SK-MEL-5 (cell line): Measurements from ENCODE around the gene TSHZ3. TPM values are rescaled to one million over a fixed set of nuclear protein-coding genes. Genes with fewer than 3 reads are reported as not detected.

ENCODE experiments used
- DNase-seq: peaks from one replicate; pipeline ENCODE4 v3.0.0-alpha.2; 2016; ENCODE audit warnings: low read depth, low spot score
- in situ Hi-C: cut with HindIII; loops from 2 replicates; pipeline ENCODE4 v1.10.0; 2016; ENCODE audit warnings: low sequenced_read_pairs, high pct_unique_total_duplicates, low pct_unique_long_range_greater_than_20kb
- polyA plus RNA-seq, 2 experiments: library from polyadenylated mRNA; depleted of rRNA; stranded (reverse); fragments of >200 nt; gene quantifications; 2 replicates each; pipeline ENCODE4 v1.2.3, GENCODE V29; 2015
- total RNA-seq: library from RNA; depleted of rRNA; stranded (reverse); fragments of >200 nt; shearing (Covaris generic); gene quantifications from 2 replicates; pipeline ENCODE4 v1.2.3, GENCODE V29; 2014; rRNA removed

The TSHZ3 gene
- total RNA-seq = 2.5 and 3.8 TPM in 2 replicates
- 5.7 and 8.1 TPM in 2 replicates for polyA plus RNA-seq (2015; cell fraction: cytosol; rRNA removed)
- 8.4 and 8.8 TPM in 2 replicates for polyA plus RNA-seq (2015; cell fraction: nucleus; rRNA removed)

DNA sequence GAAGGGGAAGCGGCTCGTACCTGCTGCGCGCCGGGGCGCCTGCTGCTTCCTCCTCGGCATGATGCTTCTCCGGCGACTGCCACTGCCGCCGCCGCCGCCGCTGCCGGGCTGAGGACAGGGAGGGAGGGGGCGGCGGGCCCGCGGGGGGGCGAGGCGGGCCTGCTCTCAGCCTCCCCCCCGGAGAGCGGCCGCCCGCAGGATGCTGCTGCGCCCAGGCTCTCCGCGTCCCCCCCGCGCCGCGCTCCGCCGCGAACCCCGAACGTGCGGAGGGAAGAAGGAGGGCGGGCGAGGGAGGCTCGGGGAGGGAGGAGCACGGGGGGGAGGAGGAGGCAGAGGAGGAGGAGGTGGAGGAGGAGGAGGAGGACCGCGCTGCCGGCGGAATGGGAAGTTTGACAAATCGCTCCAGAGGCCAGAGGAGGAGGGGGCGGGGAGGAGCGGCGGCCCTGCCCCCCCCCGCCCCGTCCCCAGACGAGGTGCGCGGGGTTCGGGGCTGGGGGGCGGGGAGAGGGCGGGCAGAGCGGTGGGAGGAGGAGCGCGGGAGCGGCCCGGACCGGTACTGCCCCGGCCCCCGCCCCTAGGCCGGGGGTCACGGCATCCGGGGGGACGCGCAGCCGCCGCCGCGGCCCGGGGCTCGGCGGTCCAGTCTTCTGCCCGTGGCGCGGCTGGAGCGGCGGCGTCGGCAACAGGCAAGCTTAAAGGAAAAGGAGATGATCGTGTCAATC, at the start of gene TSHZ3:
Gene TSHZ3, minus strand, starts transcription at position 277 of the 722 bp plus-strand sequence. Its CDS starts 217 bp downstream, at position 60.
- in situ Hi-C loops = no loop called here
- DNase-seq = peak; percentile 62

- in situ Hi-C loops = no loop called here
- DNase-seq = no peak
These were observed 48.1 kb upstream of the TSHZ3 start for GRCh38 chr19:31397308-31397707.

- no peak for DNase-seq
- in situ Hi-C loops = no loop called here
These were observed 43.2 kb upstream of the TSHZ3 start for GRCh38 chr19:31392464-31392863.

DNA sequence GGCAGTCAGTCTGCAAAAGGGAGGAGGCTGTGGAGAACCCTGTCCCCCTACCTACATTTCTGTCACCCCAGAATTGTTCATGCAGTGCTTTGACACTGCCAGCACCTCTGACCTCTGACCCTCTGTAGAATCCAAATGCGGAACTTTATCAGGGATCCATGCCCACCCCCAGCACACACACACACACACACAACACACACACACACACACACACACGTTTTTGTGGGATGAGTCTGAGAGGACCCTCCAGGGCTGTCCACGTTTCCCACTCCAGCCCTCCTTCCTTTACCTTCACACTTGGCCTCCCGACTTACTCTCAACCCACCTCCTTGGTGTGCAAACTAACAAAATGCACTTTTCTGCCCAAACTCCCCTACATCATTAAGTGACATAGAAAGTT, 42.3 kb upstream of the TSHZ3 start:
- in situ Hi-C loops = no loop called here
- no peak for DNase-seq

DNA sequence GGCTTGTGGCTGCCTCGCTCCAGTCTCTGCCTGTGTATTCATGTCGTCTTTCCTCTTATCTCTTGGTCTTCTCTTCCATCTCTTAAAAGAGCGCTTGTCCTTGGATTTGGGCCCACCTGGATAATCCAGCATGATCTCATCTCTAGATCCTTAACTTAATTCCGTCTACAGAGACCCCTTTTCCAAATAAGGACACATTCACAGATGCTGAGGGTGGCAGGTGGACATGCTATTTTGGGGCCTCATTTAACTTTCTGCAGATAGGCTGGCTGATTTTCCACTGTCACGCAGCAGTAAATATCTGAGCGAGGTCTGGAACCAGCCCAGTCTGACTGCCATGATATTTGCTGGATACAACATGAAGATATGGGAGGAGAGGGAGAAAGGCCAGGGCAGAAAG, 41.5 kb upstream of the TSHZ3 start:
- no peak for DNase-seq
- in situ Hi-C loops = no loop called here

GRCh38 chr19:31389874-31390273, 40.6 kb upstream of the TSHZ3 start:
- in situ Hi-C loops = no loop called here

GRCh38 chr19:31387717-31388301, 38.6 kb upstream of the TSHZ3 start:
- in situ Hi-C loops = no loop called here
- no peak for DNase-seq

More at GRCh38 chr19:31389874-31390273, 40.6 kb upstream of the TSHZ3 start:
- DNase-seq = no peak

DNA sequence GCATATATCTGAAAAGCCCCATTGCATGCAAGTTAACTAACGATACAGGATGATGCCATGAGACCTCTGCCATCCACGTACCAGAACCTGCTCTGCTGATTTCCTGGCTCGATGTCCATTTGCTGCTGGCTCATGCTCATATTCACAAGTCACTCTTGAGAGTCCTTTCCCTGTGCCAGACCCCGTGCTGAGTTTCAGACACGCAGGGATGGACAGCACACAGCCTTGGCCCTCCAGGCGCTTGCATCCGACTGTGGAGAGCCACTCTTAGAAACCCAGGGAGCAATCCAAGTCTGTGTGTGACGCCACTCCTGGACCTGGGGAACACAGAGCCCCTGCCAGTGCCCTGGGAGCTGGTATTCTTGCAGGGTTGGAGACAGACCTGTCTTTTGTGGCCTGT, 37.6 kb upstream of the TSHZ3 start:
- in situ Hi-C loops = no loop called here
- no peak for DNase-seq

DNA sequence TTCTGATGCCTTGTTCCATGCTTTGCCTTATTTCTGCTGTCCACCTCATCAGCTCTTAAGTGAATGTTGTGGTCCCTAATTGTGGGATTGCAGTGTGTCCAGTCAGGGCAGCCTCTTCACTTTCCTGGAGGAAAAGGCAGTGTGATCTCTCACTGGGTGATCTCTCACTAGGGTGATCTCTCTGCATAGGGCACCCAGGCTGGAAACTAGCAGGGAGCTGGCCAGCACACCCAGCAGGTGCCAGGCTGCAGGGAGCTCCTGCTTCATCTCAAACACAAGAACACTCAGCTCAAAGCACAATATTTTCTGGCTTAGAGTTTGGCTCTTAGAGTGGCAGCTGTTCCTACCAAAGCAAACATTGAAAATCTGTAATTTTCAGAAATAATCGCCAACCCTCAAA, 36.5 kb upstream of the TSHZ3 start:
- no peak for DNase-seq
- in situ Hi-C loops = no loop called here

GRCh38 chr19:31383553-31383952, 34.3 kb upstream of the TSHZ3 start:
- DNase-seq = no peak
- in situ Hi-C loops = no loop called here

GRCh38 chr19:31380854-31381253, 31.6 kb upstream of the TSHZ3 start:
- in situ Hi-C loops = no loop called here
- DNase-seq = no peak

GRCh38 chr19:31378404-31378803, 29.2 kb upstream of the TSHZ3 start:
- in situ Hi-C loops = no loop called here
- DNase-seq = peak; percentile 34

DNA sequence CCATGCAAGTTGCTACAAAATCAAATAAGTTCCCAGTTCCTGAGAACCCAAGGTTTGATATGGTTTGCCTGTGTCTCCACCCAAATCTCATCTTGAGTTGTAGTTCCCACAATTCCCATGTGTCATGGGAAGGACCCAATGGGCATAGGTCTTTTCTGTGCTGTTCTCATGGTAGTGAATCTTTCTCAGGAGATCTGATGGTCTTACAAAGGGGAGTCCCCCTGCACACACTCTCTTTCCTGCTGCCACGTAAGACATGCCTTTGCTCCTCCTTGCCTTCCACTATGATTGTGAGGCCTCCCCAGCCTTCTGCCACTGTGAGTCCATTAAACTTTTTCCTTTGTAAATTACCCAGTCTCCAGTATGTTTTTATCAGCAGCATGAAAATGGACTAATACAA, 28.5 kb upstream of the TSHZ3 start:
- in situ Hi-C loops = no loop called here
- no peak for DNase-seq

GRCh38 chr19:31372246-31372781, 23.1 kb upstream of the TSHZ3 start:
- in situ Hi-C loops = no loop called here
- DNase-seq = no peak

- DNase-seq = no peak
- in situ Hi-C loops = no loop called here
These were observed 21.0 kb upstream of the TSHZ3 start for GRCh38 chr19:31370216-31370615.

DNA sequence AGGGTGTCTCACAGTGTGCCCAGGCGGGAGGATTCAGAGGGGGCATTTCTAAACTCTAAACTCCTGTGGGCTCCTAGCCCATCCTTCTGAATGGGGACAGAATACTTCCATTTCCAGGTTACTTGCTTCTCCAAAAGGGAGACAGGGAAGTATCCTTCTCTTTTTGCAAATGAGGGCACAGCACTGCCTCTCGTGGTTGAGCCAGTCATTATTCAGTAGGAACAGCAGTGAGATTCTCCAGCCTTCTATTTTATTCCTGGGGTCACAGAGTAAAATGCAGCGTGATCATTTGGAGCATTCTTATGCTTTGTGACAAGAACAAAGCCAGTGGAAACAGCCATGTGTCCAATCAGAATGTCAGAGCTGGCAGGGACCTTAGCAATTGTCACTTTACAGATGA, 15.7 kb upstream of the TSHZ3 start:
- in situ Hi-C loops = no loop called here
- peak; percentile 12 for DNase-seq

DNA sequence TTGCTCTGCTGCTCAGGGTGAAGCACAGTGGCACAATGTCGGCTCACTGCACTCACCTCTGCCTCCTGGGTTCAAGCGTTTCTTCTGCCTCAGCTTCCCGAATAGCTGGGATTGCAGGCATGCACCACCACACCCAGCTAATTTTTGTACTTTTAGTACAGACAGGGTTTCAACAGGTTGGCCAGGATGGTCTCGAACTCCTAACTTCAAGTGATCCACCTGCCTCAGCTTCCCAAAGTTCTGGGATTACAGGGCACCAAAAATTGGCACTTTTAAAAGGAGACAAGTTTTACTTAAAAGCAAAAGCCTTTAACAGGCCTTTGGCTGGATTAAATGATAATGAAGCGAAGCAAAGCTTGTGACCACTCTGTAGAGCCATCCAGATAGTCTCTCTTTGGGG, 12.5 kb upstream of the TSHZ3 start:
- in situ Hi-C loops = no loop called here
- no peak for DNase-seq

GRCh38 chr19:31357315-31357673, 8.1 kb upstream of the TSHZ3 start:
- DNase-seq = no peak
- in situ Hi-C loops = no loop called here
